Measurements from ENCODE around the gene USP2.

USP2 gene

GRCh38 chr11:119340335-119341221 is 40.9 kb downstream of the USP2 start, which contains the start of gene C1QTNF5:
Gene C1QTNF5, minus strand, starts transcription at chr11:119340883. Its CDS starts 486 bp downstream, at chr11:119340397.
- Histone ChIP-seq H3K9me3 (no peaks in the 10 kb centered on the region), H3K36me3 (no peaks in the 10 kb centered on the region), H3K4me1 (peaks cover 3% of the 10 kb centered on the region), H3K27me3 (peaks cover 19% of the 10 kb centered on the region), H3K4me3 (ENCODE audit: low read depth, low read length) (peak within 1 kb of the TSS; percentile 40)
- no peak for DNase-seq
- TF ChIP-seq, protein P1, sequence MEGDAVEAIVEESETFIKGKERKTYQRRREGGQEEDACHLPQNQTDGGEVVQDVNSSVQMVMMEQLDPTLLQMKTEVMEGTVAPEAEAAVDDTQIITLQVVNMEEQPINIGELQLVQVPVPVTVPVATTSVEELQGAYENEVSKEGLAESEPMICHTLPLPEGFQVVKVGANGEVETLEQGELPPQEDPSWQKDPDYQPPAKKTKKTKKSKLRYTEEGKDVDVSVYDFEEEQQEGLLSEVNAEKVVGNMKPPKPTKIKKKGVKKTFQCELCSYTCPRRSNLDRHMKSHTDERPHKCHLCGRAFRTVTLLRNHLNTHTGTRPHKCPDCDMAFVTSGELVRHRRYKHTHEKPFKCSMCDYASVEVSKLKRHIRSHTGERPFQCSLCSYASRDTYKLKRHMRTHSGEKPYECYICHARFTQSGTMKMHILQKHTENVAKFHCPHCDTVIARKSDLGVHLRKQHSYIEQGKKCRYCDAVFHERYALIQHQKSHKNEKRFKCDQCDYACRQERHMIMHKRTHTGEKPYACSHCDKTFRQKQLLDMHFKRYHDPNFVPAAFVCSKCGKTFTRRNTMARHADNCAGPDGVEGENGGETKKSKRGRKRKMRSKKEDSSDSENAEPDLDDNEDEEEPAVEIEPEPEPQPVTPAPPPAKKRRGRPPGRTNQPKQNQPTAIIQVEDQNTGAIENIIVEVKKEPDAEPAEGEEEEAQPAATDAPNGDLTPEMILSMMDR (IDR thresholded peaks at IDR 0.05; ENCODE audit: low read depth, low read length) = no peak

- TF ChIP-seq, protein P1 (IDR thresholded peaks at IDR 0.05; ENCODE audit: low read depth, low read length) = peak; percentile 71
- Histone ChIP-seq H3K27me3 (peaks cover 19% of the 10 kb centered on the region), H3K9me3 (no peaks in the 10 kb centered on the region), H3K4me3 (ENCODE audit: low read depth, low read length) (peak overlapping the region; percentile 40), H3K36me3 (no peaks in the 10 kb centered on the region), H3K4me1 (peaks cover 3% of the 10 kb centered on the region)
- DNase-seq = peak; percentile 76
Measured at GRCh38 chr11:119339589-119340334, 41.7 kb downstream of the USP2 start.

- TF ChIP-seq, protein P1 (IDR thresholded peaks at IDR 0.05; ENCODE audit: low read depth, low read length) = no peak
- no peak for DNase-seq
- no peak overlapping the region; the same call in 1 of the 2 replicates for H3K4me3 ChIP-seq (ENCODE audit: low read depth, low read length)
Measured at GRCh38 chr11:119338965-119339588, 42.4 kb downstream of the USP2 start.

GRCh38 chr11:119338318-119338890 is 43.1 kb downstream of the USP2 start:
- H3K36me3 ChIP-seq = no peaks in the 10 kb centered on the region
- H3K27me3 ChIP-seq = peaks cover 19% of the 10 kb centered on the region
- no peaks in the 10 kb centered on the region for H3K9me3 ChIP-seq
- TF ChIP-seq, protein P1 (IDR thresholded peaks at IDR 0.05; ENCODE audit: low read depth, low read length) = peak; percentile 95
- peak overlapping the region; percentile 29 for H3K4me3 ChIP-seq (ENCODE audit: low read depth, low read length)
- H3K4me1 ChIP-seq = peaks cover 3% of the 10 kb centered on the region
- DNase-seq = peak; percentile 78

More at GRCh38 chr11:119338965-119339588, 42.4 kb downstream of the USP2 start:
- peaks cover 3% of the 10 kb centered on the region for H3K4me1 ChIP-seq
- H3K27me3 ChIP-seq = peaks cover 19% of the 10 kb centered on the region
- H3K9me3 ChIP-seq = no peaks in the 10 kb centered on the region
- no peaks in the 10 kb centered on the region for H3K36me3 ChIP-seq

- TF ChIP-seq, protein P1 (IDR thresholded peaks at IDR 0.05; ENCODE audit: low read depth, low read length) = no peak
- peak overlapping the region; percentile 24; the same call in 1 of the 2 replicates for H3K4me3 ChIP-seq (ENCODE audit: low read depth, low read length)
- H3K27me3 ChIP-seq = peaks cover 19% of the 10 kb centered on the region
- peaks cover 3% of the 10 kb centered on the region for H3K4me1 ChIP-seq
- H3K36me3 ChIP-seq = no peaks in the 10 kb centered on the region
- DNase-seq = peak; percentile 58
- no peaks in the 10 kb centered on the region for H3K9me3 ChIP-seq
Measured at GRCh38 chr11:119337581-119338317, 43.7 kb downstream of the USP2 start.
